Heart left ventricle (tissue), 16 donors: Measurements from ENCODE around the gene VRK2. TPM values are rescaled to one million over a fixed set of nuclear protein-coding genes. Genes with fewer than 3 reads are reported as not detected.

ENCODE experiments used
- ATAC-seq, 4 donors: fragments of 200-7000 bp; cut with Tn5 transposase; one replicate each; pipeline ENCODE4 v1.9.1; 2020 to 2022; ENCODE audit warnings: moderate library complexity in 4 of 4, mild to moderate bottlenecking in 3 of 4, moderate number of reproducible peaks in 1 of 4
- DNase-seq, 5 donors: peaks; one replicate each; pipeline ENCODE4 v3.0.0-alpha.2; 2020
- H3K27ac ChIP-seq, 12 donors: fragments of 200-600 bp; sonication (generic) in 4 of 12; one replicate each; pipeline versions ENCODE4 v1.5.0 to v1.8.0; 2016 to 2022; ENCODE audit warnings: mild to moderate bottlenecking in 2 of 12
- H3K27me3 ChIP-seq, 9 donors: fragments of 200-600 bp; sonication (generic) in 2 of 9; one replicate each; pipeline versions ENCODE4 v1.5.1 to v1.8.0; 2016 to 2022; ENCODE audit warnings: mild to moderate bottlenecking in 3 of 9
- H3K36me3 ChIP-seq, 9 donors: fragments of 200-600 bp; sonication (generic) in 2 of 9; one replicate each; pipeline versions ENCODE4 v1.5.0 to v1.8.0; 2018 to 2022; ENCODE audit warnings: mild to moderate bottlenecking in 2 of 9
- H3K4me1 ChIP-seq, 12 donors: fragments of 200-600 bp; sonication (generic) in 4 of 12; one replicate each; pipeline versions ENCODE4 v1.5.0 to v1.8.0; 2016 to 2022; ENCODE audit warnings: mild to moderate bottlenecking in 3 of 12
- H3K4me3 ChIP-seq, 12 donors: fragments of 200-600 bp; sonication (generic) in 4 of 12; one replicate each; pipeline versions ENCODE4 v1.5.0 to v1.8.0; 2017 to 2022; ENCODE audit warnings: mild to moderate bottlenecking in 9 of 12, moderate library complexity in 4 of 12
- H3K9me3 ChIP-seq, 12 donors: fragments of 200-600 bp; sonication (generic) in 4 of 12; one replicate each; pipeline versions ENCODE4 v1.5.0 to v1.8.0; 2016 to 2022; ENCODE audit warnings: mild to moderate bottlenecking in 1 of 12
- POLR2A ChIP-seq, 2 donors: fragments of 450-650 bp; IDR thresholded peaks; one replicate each; pipeline ENCODE4 v1.6.1; 2017; ENCODE audit warnings: antibody characterized with exemption in 2 of 2, mild to moderate bottlenecking in 2 of 2, moderate library complexity in 2 of 2
- WGBS, 4 donors: extraction: QIAGEN DNeasy Blood & Tissue Kit in 2 of 4; methylation state at CpG; one replicate each; pipeline versions ENCODE4 v1.1.5 to v1.1.7; 2013 to 2018; 5-methylcytosine and 5-hydroxymethylcytosine counted together
- intact Hi-C, 10 donors: fragments of 100-400 bp; cut with DNase I; formaldehyde crosslinking; loops; one replicate each; pipeline versions ENCODE4 v1.11.1 to v1.14.2; 2022
- long read RNA-seq, 3 donors: library from polyadenylated mRNA; unstranded; transcript quantifications; one replicate each; pipeline ENCODE4 v2.0.0, GENCODE V29; 2020 to 2021
- polyA plus RNA-seq, 2 donors: library from polyadenylated mRNA; stranded (reverse); fragments of 200-250 nt; gene quantifications; one replicate each; pipeline ENCODE4 v1.2.3, GENCODE V29; 2013
- total RNA-seq, 9 donors: library from RNA; depleted of rRNA in 2 of 9; stranded (reverse); fragments of >200 nt in 2 of 9; fragmentation: NEBNext Ultra II Directional in 3 of 9; extraction: Animal tissue kit (Norgen Biotek cat#: 25700) in 3 of 9; gene quantifications; one replicate each; pipeline versions ENCODE4 v1.1.0 to v1.2.4, GENCODE V29; 2016 to 2023
- TF ChIP-seq, protein P1 (sequence below), 12 donors: fragments of 200-600 bp; sonication (generic) in 4 of 12; IDR thresholded peaks; one replicate each; pipeline versions ENCODE4 v1.5.0 to v1.8.0; 2018 to 2022; ENCODE audit warnings: antibody characterized with exemption in 12 of 12, mild to moderate bottlenecking in 5 of 12
- donor health status: ischemic (EF 13 %, LVEDD 7.1; RV severe dilation, severe dysfunction).
- donor health status: healthy with polysubstance abuse.
- donor health status: DM: no; HTN: yes; CAD: no.
- donor health status: DM: no; HTN: no; CAD: no.
- donor health status: ischemic (EF 25% LVEDD 6.9; RV normal size, moderate dysfunction).
- donor health status: ischemic (EF 25% LVEDD 5.7; RV mildly dilated, moderate dysfunction).
- donor health status: healthy.
- donor health status: DM: yes; HTN: yes; CAD: no.
- donor health status: ischemic (EF 35%, LVEDD 5.7; RV mildly dilated, moderate dysfunction).
- donor health status: nonischemic (EF 11% LVEDD 7.7; RV severe dilation, severe dysfunction).
- donor health status: DM: yes; HTN: yes; CAD: no.
- donor health status: PGD.
- donor health status: ischemic (EF 29% LVEDD 5.4; RV normal size, mild dysfunction).
- donor health status: nonischemic (EF 23%, LVEDD 6.1; RV moderate dilation, normal function).

The VRK2 gene
- 10 to 100 TPM; 19.6 to 35.0 (median 27.5) TPM for total RNA-seq
- 10 to 100 TPM in 1 of 2 donors, 1 to 10 TPM in 1; 8.0 to 15.7 TPM for polyA plus RNA-seq
- long read RNA-seq, donor 1, partial matches to known transcripts, result 14 of 26 reads
- long read RNA-seq, donor 1, other reads (novel, unspliced or antisense), result 11 of 26 reads
- long read RNA-seq, donor 2, transcript VRK2-201 (13 exons, 1,888 nt), result major isoform, 6 of 45 reads
- long read RNA-seq, donor 2, partial matches to known transcripts, result 12 of 45 reads
- long read RNA-seq, donor 2, other reads (novel, unspliced or antisense), result 27 of 45 reads
- long read RNA-seq, donor 3, partial matches to known transcripts, result 15 of 43 reads
- long read RNA-seq, donor 3, other reads (novel, unspliced or antisense), result 28 of 43 reads

DNA sequence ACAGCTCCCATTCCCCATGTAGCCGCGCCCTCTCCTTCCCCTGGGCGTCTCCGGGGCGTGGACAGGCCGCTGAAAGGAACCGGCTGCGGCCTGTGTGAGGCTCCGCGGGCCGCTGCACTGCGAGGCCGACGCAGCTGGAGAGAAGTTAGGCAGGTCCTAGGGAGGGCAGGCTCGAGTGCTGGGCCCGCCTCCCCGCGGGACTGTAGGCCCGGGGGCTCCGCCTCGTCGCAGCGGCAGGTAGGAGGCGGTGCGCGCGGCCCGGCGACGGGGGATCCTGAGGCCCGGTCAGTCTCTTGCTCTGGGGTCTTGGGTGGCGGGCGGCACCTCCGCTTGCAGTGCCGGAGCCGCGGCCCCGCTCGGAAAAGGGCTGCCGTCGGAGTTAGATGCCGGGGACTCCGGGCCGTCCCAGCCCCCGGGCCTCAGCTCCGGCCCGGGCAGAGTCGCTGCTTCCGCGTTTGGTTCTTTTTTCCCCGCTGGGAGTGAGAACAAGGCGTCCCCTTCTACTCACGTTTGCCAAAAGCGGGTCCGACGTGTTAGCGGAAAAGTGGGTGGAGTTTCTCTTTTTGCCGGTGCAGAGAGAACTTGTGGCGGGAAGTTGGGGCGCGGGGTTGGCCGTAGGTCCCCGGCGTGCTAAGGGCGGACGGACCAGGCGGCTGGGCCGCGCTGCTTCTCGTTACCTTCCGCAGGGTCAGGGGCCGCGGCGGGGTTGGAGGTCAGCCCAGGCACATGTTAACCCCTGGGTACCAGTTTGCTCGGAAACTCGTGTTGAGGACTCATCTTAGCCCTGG lies at the start of gene VRK2:
Gene VRK2 (plus strand): TSS at position 222 of the 788 bp plus-strand sequence. CDS start 2,026 bp downstream, outside the sequence.
- intact Hi-C loops, result loop anchor here in 4 of 10 donors (5.0 to 10.0 kb wide), 3 partner anchors 88 to 198 kb away; partner anchors contain the start of gene FANCL (in 2 of the 4)
- peak in 1 of 2 donors; percentile 76 for TF ChIP-seq POLR2A (IDR thresholded peaks at IDR 0.05)
- TF ChIP-seq, protein P1, sequence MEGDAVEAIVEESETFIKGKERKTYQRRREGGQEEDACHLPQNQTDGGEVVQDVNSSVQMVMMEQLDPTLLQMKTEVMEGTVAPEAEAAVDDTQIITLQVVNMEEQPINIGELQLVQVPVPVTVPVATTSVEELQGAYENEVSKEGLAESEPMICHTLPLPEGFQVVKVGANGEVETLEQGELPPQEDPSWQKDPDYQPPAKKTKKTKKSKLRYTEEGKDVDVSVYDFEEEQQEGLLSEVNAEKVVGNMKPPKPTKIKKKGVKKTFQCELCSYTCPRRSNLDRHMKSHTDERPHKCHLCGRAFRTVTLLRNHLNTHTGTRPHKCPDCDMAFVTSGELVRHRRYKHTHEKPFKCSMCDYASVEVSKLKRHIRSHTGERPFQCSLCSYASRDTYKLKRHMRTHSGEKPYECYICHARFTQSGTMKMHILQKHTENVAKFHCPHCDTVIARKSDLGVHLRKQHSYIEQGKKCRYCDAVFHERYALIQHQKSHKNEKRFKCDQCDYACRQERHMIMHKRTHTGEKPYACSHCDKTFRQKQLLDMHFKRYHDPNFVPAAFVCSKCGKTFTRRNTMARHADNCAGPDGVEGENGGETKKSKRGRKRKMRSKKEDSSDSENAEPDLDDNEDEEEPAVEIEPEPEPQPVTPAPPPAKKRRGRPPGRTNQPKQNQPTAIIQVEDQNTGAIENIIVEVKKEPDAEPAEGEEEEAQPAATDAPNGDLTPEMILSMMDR (IDR thresholded peaks at IDR 0.05), result peak in 5 of 12 donors; percentile 20 to 49 (median 42)

DNA sequence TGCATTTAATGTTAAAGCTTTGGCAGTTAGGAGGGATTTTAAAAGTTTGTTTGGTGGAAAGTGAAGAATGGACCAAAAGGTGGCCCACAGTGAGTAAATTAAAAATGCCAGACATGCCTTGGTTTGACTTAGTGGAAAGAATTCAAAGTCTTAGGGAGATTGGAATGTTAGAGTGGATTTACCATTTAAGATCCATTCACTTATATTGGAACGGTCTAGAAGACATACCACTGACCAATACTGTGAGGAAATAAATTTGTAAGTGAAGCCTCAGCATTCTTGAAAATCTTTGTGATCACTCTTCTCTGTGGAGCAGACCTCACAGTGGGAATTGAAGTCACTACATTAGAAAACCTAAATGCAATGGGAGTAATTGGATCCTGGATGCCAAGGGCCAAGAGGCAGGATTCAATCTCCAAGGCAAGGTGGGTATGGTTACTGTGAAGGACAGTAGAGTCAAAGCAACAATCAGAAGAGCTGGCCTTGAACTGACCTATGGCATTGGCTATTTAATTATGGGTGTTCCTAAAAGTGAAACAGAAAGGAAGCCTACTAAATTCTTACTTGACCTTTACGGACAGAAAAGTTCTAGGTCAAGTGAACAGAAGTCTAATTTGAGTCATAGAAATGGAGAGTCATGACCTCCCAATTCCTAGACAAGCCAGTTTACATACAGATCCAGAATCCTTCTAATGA lies 40.2 kb upstream of the VRK2 start:
- no peak for TF ChIP-seq POLR2A (IDR thresholded peaks at IDR 0.05)
- TF ChIP-seq, protein P1 (IDR thresholded peaks at IDR 0.05), result no peak
- 85 to 88% (median 87%) methylated on average over 2 of the region's 2 CpGs for WGBS, 4 donors

More for the DNA sequence above, at the start of gene VRK2:
- DNase-seq, result peak; percentile 86 to 94 (median 94)
- Histone ChIP-seq H3K4me3 (peak within 1 kb of the TSS; percentile 43 to 94 (median 82)), H3K27me3 (no peaks in the 10 kb centered on the region), H3K4me1 (peaks cover 0 to 35% (median 16%) of the 10 kb centered on the region in 12 donors), H3K36me3 (peaks cover 0 to 26% (median 14%) of the 10 kb centered on the region in 9 donors), H3K27ac (peak within 1 kb of the TSS; percentile 91 to 98 (median 96)), H3K9me3 (no peaks in the 10 kb centered on the region)
- 0% methylated on average over 41 to 76 of the region's 76 CpGs; no CpG with 5 or more reads in 1 of the 4 donors for WGBS, 4 donors
- peak; percentile 98 to 99 (median 98) for ATAC-seq

DNA sequence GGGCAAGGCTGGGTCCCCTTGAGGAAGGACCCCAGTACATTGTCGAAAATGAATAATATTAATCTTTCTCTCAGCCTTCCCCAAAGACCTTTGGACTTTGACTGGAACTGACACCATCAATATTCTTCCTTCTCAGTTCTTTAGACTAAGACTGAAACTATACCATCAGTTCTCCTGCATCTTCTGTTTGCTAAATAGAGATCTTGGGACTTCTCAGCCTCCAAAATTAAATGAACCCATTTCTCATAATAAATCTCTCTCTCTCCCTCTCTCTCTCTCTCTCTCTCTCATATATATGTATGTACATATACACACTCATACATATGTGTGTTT lies 39.7 kb upstream of the VRK2 start:
- no peak for ATAC-seq
- intact Hi-C loops, result no loop called here
- Histone ChIP-seq H3K4me3 (no peak overlapping the region), H3K27ac (no peak overlapping the region), H3K9me3 (peaks cover 0 to 6% (median 0%) of the 10 kb centered on the region in 12 donors), H3K4me1 (no peaks in the 10 kb centered on the region), H3K36me3 (no peaks in the 10 kb centered on the region), H3K27me3 (no peaks in the 10 kb centered on the region)
- TF ChIP-seq POLR2A (IDR thresholded peaks at IDR 0.05), result no peak
- TF ChIP-seq, protein P1 (IDR thresholded peaks at IDR 0.05), result no peak
- WGBS, 4 donors, result 63 to 95% (median 91%) methylated on average over 1 of the region's 1 CpG
- no peak for DNase-seq

More for the DNA sequence above, 40.2 kb upstream of the VRK2 start:
- ATAC-seq, result no peak
- intact Hi-C loops, result no loop called here
- Histone ChIP-seq H3K27ac (no peak overlapping the region), H3K9me3 (peaks cover 0 to 6% (median 0%) of the 10 kb centered on the region in 12 donors), H3K4me1 (no peaks in the 10 kb centered on the region), H3K4me3 (no peak overlapping the region), H3K27me3 (no peaks in the 10 kb centered on the region), H3K36me3 (no peaks in the 10 kb centered on the region)
- no peak for DNase-seq
